Endodermal cell (in vitro differentiated cells): Measurements from ENCODE around the gene NRXN3. TPM values are rescaled to one million over a fixed set of nuclear protein-coding genes. Genes with fewer than 3 reads are reported as not detected.

Source experiments
- DNase-seq: peaks from one replicate; pipeline ENCODE4 v3.0.0-alpha.2; 2017
- H3K27ac ChIP-seq: 2 replicates; pipeline ENCODE4 v1.5.1; 2013; ENCODE audit warnings: mild to moderate bottlenecking, low read depth, low read length, moderate library complexity
- H3K27me3 ChIP-seq: 2 replicates; pipeline ENCODE4 v1.6.1; 2013; ENCODE audit warnings: mild to moderate bottlenecking, low read length, moderate library complexity; ENCODE audit not compliant: insufficient read depth, control insufficient read depth, poor library complexity, severe bottlenecking
- H3K36me3 ChIP-seq: 2 replicates; pipeline ENCODE4 v1.7.0; 2013; ENCODE audit warnings: mild to moderate bottlenecking, low read length, moderate library complexity; ENCODE audit not compliant: control insufficient read depth, insufficient read depth
- H3K4me1 ChIP-seq: one replicate; pipeline ENCODE4 v1.7.0; 2013; ENCODE audit warnings: low read length; ENCODE audit not compliant: control insufficient read depth, insufficient read depth
- H3K4me3 ChIP-seq: 2 replicates; pipeline ENCODE4 v1.5.1; 2013; ENCODE audit warnings: mild to moderate bottlenecking, low read length, moderate library complexity
- H3K9ac ChIP-seq: 2 replicates; pipeline ENCODE4 v1.6.1; 2013; ENCODE audit warnings: mild to moderate bottlenecking, low read length, moderate library complexity; ENCODE audit not compliant: poor library complexity, severe bottlenecking; ENCODE audit errors: extremely low read depth
- H3K9me3 ChIP-seq: 2 replicates; pipeline ENCODE4 v1.6.1; 2013; ENCODE audit warnings: mild to moderate bottlenecking, low read length, moderate library complexity; ENCODE audit not compliant: control insufficient read depth
- H3K27ac Mint-ChIP-seq: 2 replicates; pipeline ENCODE4 v1.8.0; 2020; ENCODE audit warnings: mixed read lengths
- H3K27me3 Mint-ChIP-seq: 2 replicates; pipeline ENCODE4 v1.8.0; 2021; ENCODE audit warnings: mild to moderate bottlenecking, mixed read lengths; ENCODE audit not compliant: insufficient read depth
- H3K36me3 Mint-ChIP-seq: 2 replicates; pipeline ENCODE4 v1.8.0; 2020; ENCODE audit warnings: low read depth, mixed read lengths
- H3K4me1 Mint-ChIP-seq: 2 replicates; pipeline ENCODE4 v1.8.0; 2020; ENCODE audit warnings: mixed read lengths
- H3K4me3 Mint-ChIP-seq: 2 replicates; pipeline ENCODE4 v1.8.0; 2020; ENCODE audit warnings: mild to moderate bottlenecking, moderate library complexity, mixed read lengths
- H3K9me3 Mint-ChIP-seq: 2 replicates; pipeline ENCODE4 v1.8.0; 2020; ENCODE audit warnings: mild to moderate bottlenecking, mixed read lengths
- WGBS, 2 experiments: methylation state at CpG; one replicate each; pipeline versions ENCODE4 v1.1.5 to v1.1.7; 2013; ENCODE audit warnings: missing lambda C conversion rate in 2 of 2, mixed read lengths in 1 of 2; ENCODE audit not compliant: insufficient coverage in 1 of 2, insufficient read length in 1 of 2; 5-methylcytosine and 5-hydroxymethylcytosine counted together
- total RNA-seq, 2 donors: library from RNA; stranded (reverse); fragmentation: NEBNext Ultra II Directional in 1 of 2; extraction: Animal tissue kit (Norgen Biotek cat#: 25700) in 1 of 2; gene quantifications; 2 replicates in 1 of 2; 3 replicates in 1 of 2; pipeline ENCODE4 v1.2.1, GENCODE V29; 2021
- TF ChIP-seq, protein P1 (sequence below): fragments of 200-600 bp; sonication (generic); conservative IDR thresholded peaks from 2 replicates; pipeline ENCODE4 v1.5.0; 2021; ENCODE audit warnings: antibody characterized with exemption, mild to moderate bottlenecking

The NRXN3 gene
- total RNA-seq, 2 donors from 2014 or later: 20.9 to 21.4 TPM

DNA sequence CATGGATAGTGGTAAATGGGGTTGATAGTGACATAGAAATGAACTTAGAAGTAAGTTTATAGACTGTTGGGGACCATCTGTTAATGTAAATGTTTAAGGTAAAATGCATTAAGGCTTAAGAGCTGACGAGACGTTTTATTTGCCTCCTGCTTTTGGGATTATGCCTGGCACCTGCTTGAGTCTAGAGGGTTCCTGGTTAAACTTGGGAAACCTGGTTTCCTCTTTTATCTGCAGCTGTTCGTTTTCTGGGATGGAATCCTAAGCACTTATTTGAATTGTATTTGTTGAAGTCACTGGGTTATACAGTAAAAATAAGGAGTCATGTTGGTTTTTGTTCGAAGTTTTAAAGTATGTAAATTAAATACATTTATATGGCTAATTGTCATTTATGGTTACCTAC lies 914.7 kb downstream of the NRXN3 start:
- no peak for DNase-seq
- WGBS, 2 experiments: 0 to 62% methylated on average over 1 to 3 of the region's 4 CpGs

DNA sequence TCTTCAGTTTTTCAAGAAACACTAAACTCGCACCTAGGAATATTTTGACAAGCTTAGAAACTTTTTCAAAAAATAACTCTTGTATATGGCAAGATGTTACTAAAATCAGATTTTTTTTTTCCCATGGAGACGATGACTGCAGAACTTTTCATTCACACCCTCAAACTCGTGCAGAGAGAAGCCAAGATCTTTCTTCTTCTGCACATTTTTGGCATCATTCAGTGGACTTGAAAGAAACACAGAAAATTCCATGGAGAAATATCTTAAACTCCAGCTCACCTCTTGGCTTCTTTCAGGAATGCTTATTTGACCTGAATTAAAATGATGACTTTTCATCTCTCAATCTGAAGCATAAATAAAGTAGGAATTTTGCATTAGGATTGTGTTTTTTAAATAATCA lies 919.4 kb downstream of the NRXN3 start:
- H3K27me3 ChIP-seq: peaks cover 70% of the 10 kb centered on the region
- 80 to 92% methylated on average over 3 of the region's 3 CpGs for WGBS, 2 experiments
- Mint-ChIP-seq H3K4me3 (no peak overlapping the region), H3K27ac (no peak overlapping the region), H3K36me3 (no peaks in the 10 kb centered on the region), H3K9me3 (no peaks in the 10 kb centered on the region), H3K4me1 (peaks cover 35% of the 10 kb centered on the region), H3K27me3 (peaks cover 76% of the 10 kb centered on the region)
- no peaks in the 10 kb centered on the region for H3K9me3 ChIP-seq
- no peak for DNase-seq
- no peak overlapping the region for H3K9ac ChIP-seq
- no peak overlapping the region for H3K4me3 ChIP-seq
- H3K27ac ChIP-seq: no peak overlapping the region
- H3K4me1 ChIP-seq: peaks cover 6% of the 10 kb centered on the region
- no peaks in the 10 kb centered on the region for H3K36me3 ChIP-seq
- TF ChIP-seq, protein P1, sequence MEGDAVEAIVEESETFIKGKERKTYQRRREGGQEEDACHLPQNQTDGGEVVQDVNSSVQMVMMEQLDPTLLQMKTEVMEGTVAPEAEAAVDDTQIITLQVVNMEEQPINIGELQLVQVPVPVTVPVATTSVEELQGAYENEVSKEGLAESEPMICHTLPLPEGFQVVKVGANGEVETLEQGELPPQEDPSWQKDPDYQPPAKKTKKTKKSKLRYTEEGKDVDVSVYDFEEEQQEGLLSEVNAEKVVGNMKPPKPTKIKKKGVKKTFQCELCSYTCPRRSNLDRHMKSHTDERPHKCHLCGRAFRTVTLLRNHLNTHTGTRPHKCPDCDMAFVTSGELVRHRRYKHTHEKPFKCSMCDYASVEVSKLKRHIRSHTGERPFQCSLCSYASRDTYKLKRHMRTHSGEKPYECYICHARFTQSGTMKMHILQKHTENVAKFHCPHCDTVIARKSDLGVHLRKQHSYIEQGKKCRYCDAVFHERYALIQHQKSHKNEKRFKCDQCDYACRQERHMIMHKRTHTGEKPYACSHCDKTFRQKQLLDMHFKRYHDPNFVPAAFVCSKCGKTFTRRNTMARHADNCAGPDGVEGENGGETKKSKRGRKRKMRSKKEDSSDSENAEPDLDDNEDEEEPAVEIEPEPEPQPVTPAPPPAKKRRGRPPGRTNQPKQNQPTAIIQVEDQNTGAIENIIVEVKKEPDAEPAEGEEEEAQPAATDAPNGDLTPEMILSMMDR: no peak

More for the DNA sequence above, 914.7 kb downstream of the NRXN3 start:
- Histone ChIP-seq H3K9me3 (no peaks in the 10 kb centered on the region), H3K4me3 (no peak overlapping the region), H3K27ac (no peak overlapping the region), H3K36me3 (no peaks in the 10 kb centered on the region), H3K27me3 (peaks cover 50% of the 10 kb centered on the region), H3K4me1 (peaks cover 3% of the 10 kb centered on the region), H3K9ac (no peak overlapping the region)
- H3K27ac Mint-ChIP-seq: no peak overlapping the region
- peaks cover 17% of the 10 kb centered on the region for H3K4me1 Mint-ChIP-seq
- no peak overlapping the region for H3K4me3 Mint-ChIP-seq
- no peaks in the 10 kb centered on the region for H3K9me3 Mint-ChIP-seq
- TF ChIP-seq, protein P1: no peak
- no peaks in the 10 kb centered on the region for H3K36me3 Mint-ChIP-seq
- peaks cover 61% of the 10 kb centered on the region for H3K27me3 Mint-ChIP-seq

DNA sequence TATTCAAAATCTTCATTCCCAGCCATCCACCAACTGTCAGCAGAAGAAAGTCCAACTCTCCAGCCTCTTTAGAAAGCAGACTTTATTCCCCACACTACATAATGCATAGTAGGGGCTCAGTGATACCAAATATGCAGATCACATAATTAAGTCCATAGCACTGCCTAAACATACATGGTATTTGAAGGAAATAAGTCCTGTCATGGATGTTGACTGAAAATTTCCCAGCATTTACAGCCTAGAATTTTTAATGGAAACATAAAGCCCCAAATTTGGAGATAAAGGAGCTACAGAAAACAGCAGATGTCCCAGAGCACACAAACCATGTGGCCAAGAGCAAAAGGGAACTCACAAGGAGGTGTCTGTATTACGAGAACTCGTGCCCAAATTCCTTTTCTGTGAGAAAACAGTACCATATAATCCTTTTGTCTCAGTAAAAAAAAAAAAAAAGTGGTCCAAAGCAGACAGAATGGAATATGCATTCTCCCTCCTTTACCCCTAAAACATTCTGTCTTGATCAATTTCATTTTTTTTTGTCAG lies 920.5 kb downstream of the NRXN3 start:
- TF ChIP-seq, protein P1: no peak
- Histone ChIP-seq H3K27me3 (peaks cover 74% of the 10 kb centered on the region), H3K4me1 (peaks cover 6% of the 10 kb centered on the region), H3K36me3 (no peaks in the 10 kb centered on the region), H3K9me3 (no peaks in the 10 kb centered on the region), H3K27ac (no peak overlapping the region), H3K4me3 (no peak overlapping the region), H3K9ac (no peak overlapping the region)
- H3K36me3 Mint-ChIP-seq: no peaks in the 10 kb centered on the region
- DNase-seq: no peak
- H3K27ac Mint-ChIP-seq: no peak overlapping the region
- 57% methylated on average over 2 of the region's 2 CpGs; no CpG with 5 or more reads in 1 of the 2 experiments for WGBS, 2 experiments
- H3K4me1 Mint-ChIP-seq: peaks cover 36% of the 10 kb centered on the region
- H3K27me3 Mint-ChIP-seq: peaks cover 75% of the 10 kb centered on the region
- H3K9me3 Mint-ChIP-seq: no peaks in the 10 kb centered on the region
- no peak overlapping the region for H3K4me3 Mint-ChIP-seq
